Measurements from ENCODE around the gene EMD. TPM values are rescaled to one million over a fixed set of nuclear protein-coding genes. Genes with fewer than 3 reads are reported as not detected.

The EMD gene
- total and polyA plus RNA-seq, 7 donors, result 61.1 to 101 (median 78.2) TPM

- Histone ChIP-seq H3K9me3 (no peaks in the 10 kb centered on the region), H3K27me3 (ENCODE audit: insufficient read depth in 3 of 3, low read length in 2 of 3) (no peaks in the 10 kb centered on the region), H3K27ac (peak overlapping the region; percentile 93), H3K4me3 (peak overlapping the region; percentile 69), H3K4me1 (no peaks in the 10 kb centered on the region), H3K36me3 (ENCODE audit: insufficient read depth in 1 of 2, low read depth in 1 of 2) (peaks cover 0 to 18% of the 10 kb centered on the region in 2 donors)
- intact Hi-C loops (cut with DNase I), result no loop called here
- WGBS, 3 donors, result 14 to 35% (median 21%) methylated on average over 9 to 10 of the region's 10 CpGs
- DNase-seq (no peak), ATAC-seq (peak; percentile 68 to 76 (median 74))
- TF ChIP-seq CTCF (IDR thresholded peaks at IDR 0.05), result no peak
Observed at GRCh38 chrX:154408659-154409221, 29.6 kb downstream of the EMD start.

GRCh38 chrX:154409222-154409871 is 30.3 kb downstream of the EMD start, which contains the start of gene DNASE1L1:
TSS of gene DNASE1L1 (minus strand) at chrX:154409254. CDS start at chrX:154405568, 3,686 bp downstream.
- H3K9me3 ChIP-seq, result no peaks in the 10 kb centered on the region
- H3K4me1 ChIP-seq, result no peaks in the 10 kb centered on the region
- H3K36me3 ChIP-seq (ENCODE audit: insufficient read depth in 1 of 2, low read depth in 1 of 2), result peaks cover 0 to 17% of the 10 kb centered on the region in 2 donors
- 17 to 47% (median 39%) methylated on average over 13 to 26 of the region's 26 CpGs for WGBS, 3 donors
- ATAC-seq, result peak; percentile 86 to 89 (median 87)
- no peak for TF ChIP-seq CTCF (IDR thresholded peaks at IDR 0.05)
- peak; percentile 89 to 94 for DNase-seq
- H3K4me3 ChIP-seq, result peak within 1 kb of the TSS; percentile 69
- no peaks in the 10 kb centered on the region for H3K27me3 ChIP-seq (ENCODE audit: insufficient read depth in 3 of 3, low read length in 2 of 3)
- intact Hi-C loops (cut with DNase I), result no loop called here
- peak within 1 kb of the TSS; percentile 93 for H3K27ac ChIP-seq

- H3K36me3 ChIP-seq (ENCODE audit: insufficient read depth in 1 of 2, low read depth in 1 of 2), result peaks cover 0 to 7% of the 10 kb centered on the region in 2 donors
- no peaks in the 10 kb centered on the region for H3K4me1 ChIP-seq
- peak overlapping the region; percentile 84 for H3K4me3 ChIP-seq
- whole genome bisulfite sequencing, 3 donors, result 0 to 37% (median 8%) methylated on average over 11 to 29 of the region's 29 CpGs
- H3K27me3 ChIP-seq (ENCODE audit: insufficient read depth in 3 of 3, low read length in 2 of 3), result no peaks in the 10 kb centered on the region
- H3K9me3 ChIP-seq, result no peaks in the 10 kb centered on the region
- ATAC-seq, result peak; percentile 46 to 70 (median 62)
- intact Hi-C loops (cut with DNase I), result no loop called here
- H3K27ac ChIP-seq, result peak overlapping the region; percentile 94
- DNase-seq, result peak; percentile 70 to 82
- no peak for TF ChIP-seq CTCF (IDR thresholded peaks at IDR 0.05)
Observed at GRCh38 chrX:154411981-154412340, 32.9 kb downstream of the EMD start.

GRCh38 chrX:154412468-154412867 is 33.4 kb downstream of the EMD start:
- DNase-seq (peak in 1 of 2 donors; percentile 69), ATAC-seq (no peak)
- intact Hi-C loops (cut with DNase I), result no loop called here
- peaks cover 0 to 7% of the 10 kb centered on the region in 2 donors for H3K36me3 ChIP-seq (ENCODE audit: insufficient read depth in 1 of 2, low read depth in 1 of 2)
- H3K4me1 ChIP-seq, result no peaks in the 10 kb centered on the region
- H3K27me3 ChIP-seq (ENCODE audit: insufficient read depth in 3 of 3, low read length in 2 of 3), result no peaks in the 10 kb centered on the region
- 30 to 56% (median 40%) methylated on average over 2 to 4 of the region's 4 CpGs for WGBS, 3 donors
- TF ChIP-seq CTCF (IDR thresholded peaks at IDR 0.05), result no peak
- no peaks in the 10 kb centered on the region for H3K9me3 ChIP-seq
- peak overlapping the region; percentile 94 for H3K27ac ChIP-seq
- H3K4me3 ChIP-seq, result peak overlapping the region; percentile 84
